Measurements from ENCODE around the gene ERBIN. TPM values are rescaled to one million over a fixed set of nuclear protein-coding genes. Genes with fewer than 3 reads are reported as not detected.
"Not testable (repeated sequence)": the region's sequence is repeated elsewhere in the genome, so short reads cannot be mapped to it uniquely, and the experiment has no call there.

The ERBIN gene
- total RNA-seq, 1 donor: 233 TPM

- H3K4me3 ChIP-seq (ENCODE audit: low read depth, low read length): no peak overlapping the region
- no peak for DNase-seq (ENCODE audit: low read depth)
- no peak for TF ChIP-seq CTCF (IDR thresholded peaks at IDR 0.05; ENCODE audit: insufficient read depth, low read depth, low read length)
Measured at GRCh38 chr5:65886387-65886786, 40.0 kb upstream of the ERBIN start.

- H3K4me3 ChIP-seq (ENCODE audit: low read depth, low read length); DNase-seq (ENCODE audit: low read depth): not testable (repeated sequence)
Measured at GRCh38 chr5:65892024-65892423, 34.4 kb upstream of the ERBIN start.

GRCh38 chr5:65892801-65893200, 33.6 kb upstream of the ERBIN start:
- no peak for DNase-seq (ENCODE audit: low read depth)
- no peak for TF ChIP-seq CTCF (IDR thresholded peaks at IDR 0.05; ENCODE audit: insufficient read depth, low read depth, low read length)
- H3K4me3 ChIP-seq (ENCODE audit: low read depth, low read length): no peak overlapping the region

- no peak overlapping the region for H3K4me3 ChIP-seq (ENCODE audit: low read depth, low read length)
- TF ChIP-seq CTCF (IDR thresholded peaks at IDR 0.05; ENCODE audit: insufficient read depth, low read depth, low read length): no peak
- DNase-seq (ENCODE audit: low read depth): no peak
Measured at GRCh38 chr5:65893749-65894430, 32.5 kb upstream of the ERBIN start.

GRCh38 chr5:65895891-65896290, 30.5 kb upstream of the ERBIN start:
- no peak overlapping the region for H3K4me3 ChIP-seq (ENCODE audit: low read depth, low read length)
- no peak for DNase-seq (ENCODE audit: low read depth)
- no peak for TF ChIP-seq CTCF (IDR thresholded peaks at IDR 0.05; ENCODE audit: insufficient read depth, low read depth, low read length)

- no peak for DNase-seq (ENCODE audit: low read depth)
- no peak for TF ChIP-seq CTCF (IDR thresholded peaks at IDR 0.05; ENCODE audit: insufficient read depth, low read depth, low read length)
- no peak overlapping the region for H3K4me3 ChIP-seq (ENCODE audit: low read depth, low read length)
Measured at GRCh38 chr5:65900746-65901145, 25.6 kb upstream of the ERBIN start.

- DNase-seq (ENCODE audit: low read depth): peak; percentile 28
- no peak for TF ChIP-seq CTCF (IDR thresholded peaks at IDR 0.05; ENCODE audit: insufficient read depth, low read depth, low read length)
- no peak overlapping the region for H3K4me3 ChIP-seq (ENCODE audit: low read depth, low read length)
Measured at GRCh38 chr5:65902104-65902503, 24.3 kb upstream of the ERBIN start.
